GM19455 (cell line): ENCODE measurements around the gene ATF7.
"Not testable (repeated sequence)": the region's sequence is repeated elsewhere in the genome, so short reads cannot be mapped to it uniquely, and the experiment has no call there.

Experiments
- ATAC-seq: cut with Tn5 transposase; IDR thresholded peaks from one replicate; pipeline ENCODE4 v1.9.1; 2021; ENCODE audit not compliant: unreplicated experiment

Gene ATF7

GRCh38 chr12:53599579-53599978 lies 26.6 kb downstream of the ATF7 start:
- no peak for ATAC-seq

GRCh38 chr12:53598971-53599370 lies 27.2 kb downstream of the ATF7 start:
- ATAC-seq: not testable (repeated sequence)

GRCh38 chr12:53596920-53597363 lies 29.2 kb downstream of the ATF7 start:
- no peak for ATAC-seq

GRCh38 chr12:53594897-53595615 lies 31.1 kb downstream of the ATF7 start:
- ATAC-seq: no peak

GRCh38 chr12:53593707-53594106 lies 32.5 kb downstream of the ATF7 start:
- ATAC-seq: no peak

- no peak for ATAC-seq
Observed at GRCh38 chr12:53593031-53593430, 33.2 kb downstream of the ATF7 start.

- no peak for ATAC-seq
Observed at GRCh38 chr12:53592426-53592825, 33.8 kb downstream of the ATF7 start.

- no peak for ATAC-seq
Observed at GRCh38 chr12:53591301-53592206, 34.6 kb downstream of the ATF7 start.

- no peak for ATAC-seq
Observed at GRCh38 chr12:53590652-53591051, 35.5 kb downstream of the ATF7 start.

- no peak for ATAC-seq
Observed at GRCh38 chr12:53589915-53590314, 36.3 kb downstream of the ATF7 start.

- ATAC-seq: no peak
Observed at GRCh38 chr12:53589423-53589822, 36.8 kb downstream of the ATF7 start.

GRCh38 chr12:53588123-53588522 lies 38.1 kb downstream of the ATF7 start:
- no peak for ATAC-seq

- no peak for ATAC-seq
Observed at GRCh38 chr12:53586745-53587144, 39.4 kb downstream of the ATF7 start.

GRCh38 chr12:53585448-53586125 lies 40.6 kb downstream of the ATF7 start:
- ATAC-seq: peak; percentile 59

- ATAC-seq: no peak
Observed at GRCh38 chr12:53579545-53579955, 46.6 kb downstream of the ATF7 start.

- no peak for ATAC-seq
Observed at GRCh38 chr12:53578783-53579182, 47.4 kb downstream of the ATF7 start.

- no peak for ATAC-seq
Observed at GRCh38 chr12:53577941-53578352, 48.2 kb downstream of the ATF7 start.

- no peak for ATAC-seq
Observed at GRCh38 chr12:53575502-53576249, 50.5 kb downstream of the ATF7 start.

- ATAC-seq: no peak
Observed at GRCh38 chr12:53572134-53572758, 53.9 kb downstream of the ATF7 start.

GRCh38 chr12:53571295-53571694 lies 54.9 kb downstream of the ATF7 start:
- ATAC-seq: no peak
